Neural progenitor cell (in vitro differentiated cells): ENCODE measurements around the gene PKP3.

Source experiments
- EZH2phosphoT487 ChIP-seq: fragments of 200-600 bp; sonication (generic); IDR thresholded peaks from 2 replicates; pipeline ENCODE4 v1.6.1; 2017; ENCODE audit warnings: antibody characterized with exemption
- TF ChIP-seq, protein P1 (sequence below): fragments of 200-600 bp; sonication (generic); IDR thresholded peaks from 2 replicates; pipeline ENCODE4 v1.5.1; 2017; ENCODE audit warnings: antibody characterized with exemption, mild to moderate bottlenecking

DNA sequence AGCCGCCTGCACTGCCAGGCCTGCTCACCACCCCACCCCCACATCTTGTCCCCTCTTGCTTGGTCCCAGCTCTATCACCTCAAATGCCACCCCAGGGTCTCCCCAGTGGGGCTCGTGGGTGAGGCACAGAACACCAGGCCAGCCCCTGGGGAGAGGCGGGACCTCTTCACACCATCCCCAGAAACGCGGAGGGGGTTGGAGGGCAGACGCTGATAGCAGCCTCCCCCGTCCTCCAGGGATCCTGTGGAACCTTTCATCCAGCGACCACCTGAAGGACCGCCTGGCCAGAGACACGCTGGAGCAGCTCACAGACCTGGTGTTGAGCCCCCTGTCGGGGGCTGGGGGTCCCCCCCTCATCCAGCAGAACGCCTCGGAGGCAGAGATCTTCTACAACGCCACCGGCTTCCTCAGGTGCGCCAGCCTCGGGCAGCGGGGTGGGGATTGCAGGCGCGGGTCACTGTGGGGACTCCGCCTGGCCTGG is 5.8 kb downstream of the PKP3 start:
- TF ChIP-seq, protein P1, sequence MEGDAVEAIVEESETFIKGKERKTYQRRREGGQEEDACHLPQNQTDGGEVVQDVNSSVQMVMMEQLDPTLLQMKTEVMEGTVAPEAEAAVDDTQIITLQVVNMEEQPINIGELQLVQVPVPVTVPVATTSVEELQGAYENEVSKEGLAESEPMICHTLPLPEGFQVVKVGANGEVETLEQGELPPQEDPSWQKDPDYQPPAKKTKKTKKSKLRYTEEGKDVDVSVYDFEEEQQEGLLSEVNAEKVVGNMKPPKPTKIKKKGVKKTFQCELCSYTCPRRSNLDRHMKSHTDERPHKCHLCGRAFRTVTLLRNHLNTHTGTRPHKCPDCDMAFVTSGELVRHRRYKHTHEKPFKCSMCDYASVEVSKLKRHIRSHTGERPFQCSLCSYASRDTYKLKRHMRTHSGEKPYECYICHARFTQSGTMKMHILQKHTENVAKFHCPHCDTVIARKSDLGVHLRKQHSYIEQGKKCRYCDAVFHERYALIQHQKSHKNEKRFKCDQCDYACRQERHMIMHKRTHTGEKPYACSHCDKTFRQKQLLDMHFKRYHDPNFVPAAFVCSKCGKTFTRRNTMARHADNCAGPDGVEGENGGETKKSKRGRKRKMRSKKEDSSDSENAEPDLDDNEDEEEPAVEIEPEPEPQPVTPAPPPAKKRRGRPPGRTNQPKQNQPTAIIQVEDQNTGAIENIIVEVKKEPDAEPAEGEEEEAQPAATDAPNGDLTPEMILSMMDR, result no peak
- TF ChIP-seq EZH2phosphoT487, result no peak
